ENCODE data around the gene DOCK6. TPM values are rescaled to one million over a fixed set of nuclear protein-coding genes. Genes with fewer than 3 reads are reported as not detected.
"Not testable (repeated sequence)": the region's sequence is repeated elsewhere in the genome, so short reads cannot be mapped to it uniquely, and the experiment has no call there.

Gene DOCK6
- total and polyA plus RNA-seq, 10 of the 15 experiments (the other 5 are each of a cell fraction or from before 2014, with no cell fraction given) = 0.76 to 24.8 (median 4.7) TPM

DNA sequence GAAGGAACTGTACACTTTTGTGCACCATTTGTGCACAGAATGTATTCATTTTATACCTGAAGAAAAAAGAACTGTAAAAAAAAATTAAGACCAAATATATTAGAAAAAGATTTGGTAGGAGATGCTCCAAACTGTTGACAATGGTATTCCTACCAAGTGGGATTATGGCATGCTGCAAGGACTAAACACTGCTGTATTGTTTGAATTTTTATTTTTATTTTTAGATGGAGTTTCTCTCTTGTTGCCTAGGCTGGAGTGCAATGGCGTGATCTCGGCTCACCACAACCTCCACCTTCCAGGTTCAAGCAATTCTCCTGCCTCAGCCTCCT, 101.9 kb downstream of the DOCK6 start:
- H3K27ac ChIP-seq (ENCODE audit: control insufficient read depth, insufficient read depth); H3K27me3 ChIP-seq (replicated peaks in 1 of 2; ENCODE audit: control insufficient read depth in 2 of 2, insufficient read depth in 2 of 2, low read length in 1 of 2); H2AFZ ChIP-seq (ENCODE audit: control insufficient read depth, low read depth, low read length); BruUV-seq (replicated peaks); FAIRE-seq; H3K79me2 ChIP-seq (ENCODE audit: control insufficient read depth, insufficient read depth, low read length); H4K20me1 ChIP-seq (ENCODE audit: control insufficient read depth, insufficient read depth); SMC1A ChIA-PET (ENCODE audit: uncharacterized antibody, unreplicated experiment); DNase-seq (ENCODE audit: low read depth, low spot score); H3K4me1 ChIP-seq (ENCODE audit: control insufficient read depth, insufficient read depth, low read length); H3K4me2 ChIP-seq (ENCODE audit: control insufficient read depth, insufficient read depth); RAD21 ChIA-PET (ENCODE audit: unreplicated experiment); H3K4me3 ChIP-seq; H3K36me3 ChIP-seq (ENCODE audit: control insufficient read depth in 2 of 2, insufficient read depth in 2 of 2, low read length in 1 of 2); in situ Hi-C loops (cut with MboI); H3K9ac ChIP-seq (ENCODE audit: control insufficient read depth, insufficient read depth, low read length); intact Hi-C loops (cut with micrococcal nuclease; ENCODE audit: unreplicated experiment); ATAC-seq; POLR2A ChIA-PET; H3K9me3 ChIP-seq (replicated peaks; ENCODE audit: control insufficient read depth, insufficient read depth, low read length): not testable (repeated sequence)
- CTCF ChIA-PET = interaction anchor here (0.6 to 1.0 kb wide), 2 partner anchors 12 to 1176 kb away, joined by 3 read pairs; no protein-coding TSS in a partner anchor
- WGBS (ENCODE audit: insufficient coverage, insufficient replicate concordance, low lambda C conversion rate, missing lambda C conversion rate) = 37% methylated on average over 2 of the region's 2 CpGs

DNA sequence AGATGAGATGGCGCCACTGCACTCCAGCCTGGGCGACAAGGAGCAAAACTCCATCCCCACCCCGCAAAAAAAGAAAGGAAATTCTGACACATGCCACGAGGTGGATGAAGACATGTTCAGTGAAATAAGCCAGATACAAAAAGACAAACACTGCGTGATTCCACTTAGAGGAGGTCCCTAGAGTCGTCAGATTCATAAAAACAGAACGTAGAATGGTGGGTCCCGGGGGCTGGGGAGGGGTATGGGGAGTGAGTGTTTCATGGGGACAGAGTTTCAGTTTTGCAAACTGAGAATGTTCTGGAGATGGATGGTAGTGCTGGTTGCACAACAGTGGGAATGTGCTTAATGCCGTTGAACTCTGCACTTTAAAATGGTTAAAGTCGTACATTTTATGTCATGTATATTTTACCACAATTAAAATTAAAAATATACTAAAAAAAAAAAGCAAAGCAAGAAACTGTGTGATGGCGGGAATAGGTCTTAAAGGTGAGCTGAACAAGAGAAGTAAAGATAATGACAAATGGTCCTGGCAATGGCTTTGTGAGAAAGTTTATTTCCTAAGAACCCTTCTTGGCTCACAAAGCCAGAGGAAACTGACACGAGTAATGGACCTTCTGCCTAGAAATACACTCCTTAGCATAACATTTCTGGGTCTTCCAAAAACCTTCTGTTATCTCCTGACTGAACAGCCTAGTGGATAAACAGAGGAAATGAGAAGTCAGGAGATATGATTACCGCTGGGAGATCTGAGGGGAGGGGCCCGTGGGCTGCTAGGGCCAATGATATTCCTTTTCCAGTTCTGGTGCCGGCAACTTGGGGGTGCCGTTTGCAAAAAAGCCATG, 102.5 kb downstream of the DOCK6 start:
- Histone ChIP-seq H2AFZ (ENCODE audit: control insufficient read depth, low read depth, low read length) (no peak overlapping the region), H3K4me2 (ENCODE audit: control insufficient read depth, insufficient read depth) (no peak overlapping the region), H3K27me3 (replicated peaks in 1 of 2; ENCODE audit: control insufficient read depth in 2 of 2, insufficient read depth in 2 of 2, low read length in 1 of 2) (no peaks in the 10 kb centered on the region), H3K79me2 (ENCODE audit: control insufficient read depth, insufficient read depth, low read length) (peaks cover 8% of the 10 kb centered on the region), H3K4me3 (no peak overlapping the region), H4K20me1 (ENCODE audit: control insufficient read depth, insufficient read depth) (no peaks in the 10 kb centered on the region), H3K36me3 (ENCODE audit: control insufficient read depth in 2 of 2, insufficient read depth in 2 of 2, low read length in 1 of 2) (no peaks in the 10 kb centered on the region), H3K9me3 (replicated peaks; ENCODE audit: control insufficient read depth, insufficient read depth, low read length) (no peaks in the 10 kb centered on the region; the same call in 2 of the 3 replicates), H3K27ac (ENCODE audit: control insufficient read depth, insufficient read depth) (no peak overlapping the region), H3K9ac (ENCODE audit: control insufficient read depth, insufficient read depth, low read length) (no peak overlapping the region), H3K4me1 (ENCODE audit: control insufficient read depth, insufficient read depth, low read length) (no peaks in the 10 kb centered on the region; the same call in 1 of the 2 replicates)
- DNase-seq (ENCODE audit: low read depth, low spot score) (no peak), ATAC-seq (no peak), FAIRE-seq (no peak)
- WGBS (ENCODE audit: insufficient coverage, insufficient replicate concordance, low lambda C conversion rate, missing lambda C conversion rate) = 54% methylated on average over 16 of the region's 16 CpGs
- in situ Hi-C loops (cut with MboI) = no loop called here
- ChIA-PET POLR2A (no interaction called here), CTCF (no interaction called here), SMC1A (ENCODE audit: uncharacterized antibody, unreplicated experiment) (no interaction called here), RAD21 (ENCODE audit: unreplicated experiment) (no interaction called here)
- no TSS peak for BruUV-seq (replicated peaks)
- intact Hi-C loops (cut with micrococcal nuclease; ENCODE audit: unreplicated experiment) = no loop called here
- TF ChIP-seq, protein P1, sequence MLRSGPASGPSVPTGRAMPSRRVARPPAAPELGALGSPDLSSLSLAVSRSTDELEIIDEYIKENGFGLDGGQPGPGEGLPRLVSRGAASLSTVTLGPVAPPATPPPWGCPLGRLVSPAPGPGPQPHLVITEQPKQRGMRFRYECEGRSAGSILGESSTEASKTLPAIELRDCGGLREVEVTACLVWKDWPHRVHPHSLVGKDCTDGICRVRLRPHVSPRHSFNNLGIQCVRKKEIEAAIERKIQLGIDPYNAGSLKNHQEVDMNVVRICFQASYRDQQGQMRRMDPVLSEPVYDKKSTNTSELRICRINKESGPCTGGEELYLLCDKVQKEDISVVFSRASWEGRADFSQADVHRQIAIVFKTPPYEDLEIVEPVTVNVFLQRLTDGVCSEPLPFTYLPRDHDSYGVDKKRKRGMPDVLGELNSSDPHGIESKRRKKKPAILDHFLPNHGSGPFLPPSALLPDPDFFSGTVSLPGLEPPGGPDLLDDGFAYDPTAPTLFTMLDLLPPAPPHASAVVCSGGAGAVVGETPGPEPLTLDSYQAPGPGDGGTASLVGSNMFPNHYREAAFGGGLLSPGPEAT (IDR thresholded peaks at IDR 0.05; ENCODE audit: low read depth) = no peak
- TF ChIP-seq CHD1 (IDR thresholded peaks at IDR 0.05; ENCODE audit: low read depth, low read length) (no peak), ATF7 (IDR thresholded peaks at IDR 0.05; ENCODE audit: low read depth) (no peak), TARDBP (IDR thresholded peaks at IDR 0.05; ENCODE audit: borderline replicate concordance) (no peak), MTA3 (IDR thresholded peaks at IDR 0.05; ENCODE audit: borderline replicate concordance, low read length) (no peak), FOS (IDR thresholded peaks at IDR 0.05; ENCODE audit: borderline replicate concordance, extremely low read depth, insufficient read length) (no peak), MLLT1 (IDR thresholded peaks at IDR 0.05) (no peak), PAX8 (IDR thresholded peaks at IDR 0.05) (no peak), MXI1 (IDR thresholded peaks at IDR 0.05; ENCODE audit: low read depth, low read length) (no peak), CEBPZ (IDR thresholded peaks at IDR 0.05; ENCODE audit: low read depth, low read length) (no peak)
